H9 (cell line): ENCODE data around the gene MRPL39. TPM values are rescaled to one million over a fixed set of nuclear protein-coding genes. Genes with fewer than 3 reads are reported as not detected.

Source experiments
- DNase-seq: peaks from one replicate; pipeline ENCODE4 v3.0.0-alpha.2; 2017
- H2AFZ ChIP-seq: one replicate; pipeline ENCODE4 v1.6.1; 2013; ENCODE audit warnings: mild to moderate bottlenecking, low read length, control low read depth, moderate library complexity
- H2AK5ac ChIP-seq: 2 replicates; pipeline ENCODE4 v1.6.1; 2013; ENCODE audit warnings: low read length, control low read depth, mixed read lengths; ENCODE audit not compliant: insufficient read length
- H2BK120ac ChIP-seq: one replicate; pipeline ENCODE4 v1.6.1; 2013; ENCODE audit warnings: low read depth, mild to moderate bottlenecking, low read length, control low read depth, inconsistent platforms; ENCODE audit not compliant: poor library complexity, severe bottlenecking
- H2BK12ac ChIP-seq: 2 replicates; pipeline ENCODE4 v1.6.1; 2013; ENCODE audit warnings: low read length, control low read depth, mixed read lengths, low read depth; ENCODE audit not compliant: insufficient read length
- H2BK15ac ChIP-seq: 2 replicates; pipeline ENCODE4 v1.6.1; 2013; ENCODE audit warnings: low read depth, low read length, control low read depth
- H2BK20ac ChIP-seq: one replicate; pipeline ENCODE4 v1.6.1; 2013; ENCODE audit warnings: low read depth, mild to moderate bottlenecking, low read length, control low read depth, inconsistent platforms; ENCODE audit not compliant: poor library complexity, severe bottlenecking
- H2BK5ac ChIP-seq: 2 replicates; pipeline ENCODE4 v1.6.1; 2013; ENCODE audit warnings: low read length, control low read depth, mixed read lengths; ENCODE audit not compliant: insufficient read length
- H3K14ac ChIP-seq: 2 replicates; pipeline ENCODE4 v1.6.1; 2013; ENCODE audit warnings: low read length, control low read depth; ENCODE audit not compliant: insufficient read depth
- H3K18ac ChIP-seq: 2 replicates; pipeline ENCODE4 v1.6.1; 2013; ENCODE audit warnings: low read depth, mild to moderate bottlenecking, mixed read lengths, low read length, control low read depth; ENCODE audit not compliant: insufficient read length
- H3K23ac ChIP-seq: 2 replicates; pipeline ENCODE4 v1.6.1; 2013; ENCODE audit warnings: low read length, control low read depth, mixed read lengths, low read depth; ENCODE audit not compliant: insufficient read length
- H3K23me2 ChIP-seq: 2 replicates; pipeline ENCODE4 v1.6.1; 2013; ENCODE audit warnings: low read depth, mild to moderate bottlenecking, mixed read lengths, low read length, control low read depth; ENCODE audit not compliant: insufficient read length, poor library complexity, severe bottlenecking
- H3K27ac ChIP-seq: 2 replicates; pipeline ENCODE4 v1.5.1; 2013; ENCODE audit warnings: low read length, control low read depth, mixed read lengths, low read depth; ENCODE audit not compliant: insufficient read length
- H3K27me3 ChIP-seq: 2 replicates; pipeline ENCODE4 v1.6.1; 2013; ENCODE audit warnings: low read length, control low read depth, inconsistent platforms; ENCODE audit not compliant: insufficient read depth
- H3K4ac ChIP-seq: 2 replicates; pipeline ENCODE4 v1.6.1; 2013; ENCODE audit warnings: low read depth, mild to moderate bottlenecking, control low read depth, inconsistent platforms, low read length, moderate library complexity
- H3K4me1 ChIP-seq: 2 replicates; pipeline ENCODE4 v1.6.1; 2013; ENCODE audit warnings: low read length, control low read depth, inconsistent platforms; ENCODE audit not compliant: insufficient read depth
- H3K4me2 ChIP-seq: 2 replicates; pipeline ENCODE4 v1.6.1; 2013; ENCODE audit warnings: low read length, control low read depth, mixed read lengths; ENCODE audit not compliant: insufficient read length, insufficient read depth
- H3K56ac ChIP-seq: 2 replicates; pipeline ENCODE4 v1.6.1; 2013; ENCODE audit warnings: low read depth, mild to moderate bottlenecking, mixed read lengths, low read length, control low read depth; ENCODE audit not compliant: insufficient read length
- H3K79me1 ChIP-seq: 2 replicates; pipeline ENCODE4 v1.6.1; 2013; ENCODE audit warnings: low read depth, mild to moderate bottlenecking, moderate library complexity, low read length, control low read depth, inconsistent platforms; ENCODE audit not compliant: insufficient read depth, poor library complexity, severe bottlenecking
- H3K79me2 ChIP-seq: 2 replicates; pipeline ENCODE4 v1.6.1; 2013; ENCODE audit warnings: low read length, control low read depth, inconsistent platforms; ENCODE audit not compliant: insufficient read depth
- H3K9ac ChIP-seq: 2 replicates; pipeline ENCODE4 v1.6.1; 2013; ENCODE audit warnings: low read length, control low read depth, mixed read lengths; ENCODE audit not compliant: insufficient read length; ENCODE audit errors: extremely low read depth
- H3K9me3 ChIP-seq: one replicate; pipeline ENCODE4 v1.6.1; 2013; ENCODE audit warnings: low read depth, low read length, inconsistent platforms; ENCODE audit not compliant: control insufficient read depth
- H3T11ph ChIP-seq: one replicate; pipeline ENCODE4 v1.6.1; 2013; ENCODE audit warnings: mild to moderate bottlenecking, low read length, control low read depth, inconsistent platforms
- H4K20me1 ChIP-seq: one replicate; pipeline ENCODE4 v1.6.1; 2013; ENCODE audit not compliant: control insufficient read depth, insufficient read length, insufficient read depth
- H4K5ac ChIP-seq: 2 replicates; pipeline ENCODE4 v1.6.1; 2013; ENCODE audit warnings: low read depth, mild to moderate bottlenecking, mixed read lengths, low read length, control low read depth; ENCODE audit not compliant: insufficient read length
- H4K8ac ChIP-seq: replicated peaks from 2 replicates; pipeline ENCODE4 v1.6.1; 2013; ENCODE audit warnings: low read length, control low read depth, mixed read lengths, low read depth; ENCODE audit not compliant: insufficient read length
- H4K91ac ChIP-seq: 2 replicates; pipeline ENCODE4 v1.6.1; 2013; ENCODE audit warnings: low read depth, mild to moderate bottlenecking, moderate library complexity, mixed read lengths, low read length, control low read depth; ENCODE audit not compliant: insufficient read length
- H3K27ac Mint-ChIP-seq, 3 experiments: 2 replicates in 2 of 3; 3 replicates in 1 of 3; pipeline ENCODE4 v1.8.0; 2020 to 2021; ENCODE audit warnings: mixed read lengths in 3 of 3, mild to moderate bottlenecking in 1 of 3, moderate library complexity in 1 of 3
- H3K27me3 Mint-ChIP-seq: 2 replicates; pipeline ENCODE4 v1.8.0; 2021; ENCODE audit warnings: low read depth, mild to moderate bottlenecking, moderate library complexity, mixed read lengths
- H3K36me3 Mint-ChIP-seq, 3 experiments: 2 replicates in 2 of 3; 3 replicates in 1 of 3; pipeline ENCODE4 v1.8.0; 2020 to 2021; ENCODE audit warnings: low read depth in 3 of 3, mixed read lengths in 3 of 3; ENCODE audit not compliant: insufficient read depth in 1 of 3
- H3K4me1 Mint-ChIP-seq, 2 experiments: 2 replicates each; pipeline ENCODE4 v1.8.0; 2020; ENCODE audit warnings: mixed read lengths in 2 of 2
- H3K4me3 Mint-ChIP-seq, 2 experiments: 2 replicates in 1 of 2; 3 replicates in 1 of 2; pipeline ENCODE4 v1.8.0; 2020 to 2021; ENCODE audit warnings: mild to moderate bottlenecking in 2 of 2, mixed read lengths in 2 of 2, moderate library complexity in 1 of 2
- H3K9me3 Mint-ChIP-seq, 2 experiments: 2 replicates in 1 of 2; 3 replicates in 1 of 2; pipeline ENCODE4 v1.8.0; 2020; ENCODE audit warnings: mild to moderate bottlenecking in 2 of 2, mixed read lengths in 2 of 2, moderate library complexity in 1 of 2
- CTCF ChIP-seq: fragments of 200-600 bp; sonication (generic); conservative IDR thresholded peaks from 3 replicates; pipeline ENCODE4 v1.8.0; 2021; ENCODE audit warnings: antibody characterized with exemption, mild to moderate bottlenecking
- WGBS: extraction: QIAGEN DNeasy Blood & Tissue Kit; methylation state at CpG from one replicate; pipeline ENCODE4 v1.1.7; 2013; ENCODE audit warnings: missing lambda C conversion rate, low lambda C conversion rate, mixed read lengths; ENCODE audit not compliant: insufficient read length; ENCODE audit errors: extremely low coverage; 5-methylcytosine and 5-hydroxymethylcytosine counted together
- total RNA-seq: library from RNA; stranded (reverse); gene quantifications from 2 replicates; pipeline ENCODE4 v1.2.1, GENCODE V29; 2021

The MRPL39 gene
- total RNA-seq, 1 experiment from 2014 or later: 58.8 TPM

- Histone ChIP-seq H3T11ph (no peak overlapping the region), H3K23me2 (no peaks in the 10 kb centered on the region), H3K27me3 (no peaks in the 10 kb centered on the region), H3K23ac (no peak overlapping the region), H3K18ac (no peak overlapping the region), H4K20me1 (no peaks in the 10 kb centered on the region), H3K4ac (no peak overlapping the region), H3K9ac (no peak overlapping the region), H3K4me1 (no peaks in the 10 kb centered on the region), H4K5ac (no peak overlapping the region), H3K14ac (no peak overlapping the region), H2BK120ac (no peak overlapping the region), H4K91ac (no peak overlapping the region), H3K56ac (no peak overlapping the region), H2BK5ac (no peak overlapping the region), H3K9me3 (no peaks in the 10 kb centered on the region), H2BK12ac (no peak overlapping the region), H2BK20ac (no peak overlapping the region), H3K79me2 (no peaks in the 10 kb centered on the region), H4K8ac (no peak overlapping the region), H3K4me2 (no peak overlapping the region), H3K79me1 (no peaks in the 10 kb centered on the region), H3K27ac (no peak overlapping the region), H2BK15ac (no peak overlapping the region), H2AK5ac (no peak overlapping the region), H2AFZ (no peak overlapping the region)
- H3K4me3 Mint-ChIP-seq: no peak overlapping the region
- H3K9me3 Mint-ChIP-seq: peaks cover 3 to 4% of the 10 kb centered on the region in 2 experiments; a peak in 2 of 5 replicates
- no CpG with 5 or more reads among the region's 7 CpGs for WGBS
- TF ChIP-seq CTCF: no peak
- H3K27ac Mint-ChIP-seq: no peak overlapping the region
- DNase-seq: no peak
- no peaks in the 10 kb centered on the region for H3K27me3 Mint-ChIP-seq
- peaks cover 0 to 6% (median 0%) of the 10 kb centered on the region in 3 experiments; a peak in 1 of 7 replicates for H3K36me3 Mint-ChIP-seq
- peaks cover 4 to 13% of the 10 kb centered on the region in 2 experiments for H3K4me1 Mint-ChIP-seq
Measured at GRCh38 chr21:25649146-25649545, 41.9 kb upstream of the MRPL39 start.
